Left forelimb (tissue), 1 donor: ENCODE results near the gene DOK3.

Experiments used
- DNase-seq: peaks from one replicate; pipeline ENCODE4 v3.0.0-alpha.2; 2018; ENCODE audit warnings: low spot score

The DOK3 gene

DNA sequence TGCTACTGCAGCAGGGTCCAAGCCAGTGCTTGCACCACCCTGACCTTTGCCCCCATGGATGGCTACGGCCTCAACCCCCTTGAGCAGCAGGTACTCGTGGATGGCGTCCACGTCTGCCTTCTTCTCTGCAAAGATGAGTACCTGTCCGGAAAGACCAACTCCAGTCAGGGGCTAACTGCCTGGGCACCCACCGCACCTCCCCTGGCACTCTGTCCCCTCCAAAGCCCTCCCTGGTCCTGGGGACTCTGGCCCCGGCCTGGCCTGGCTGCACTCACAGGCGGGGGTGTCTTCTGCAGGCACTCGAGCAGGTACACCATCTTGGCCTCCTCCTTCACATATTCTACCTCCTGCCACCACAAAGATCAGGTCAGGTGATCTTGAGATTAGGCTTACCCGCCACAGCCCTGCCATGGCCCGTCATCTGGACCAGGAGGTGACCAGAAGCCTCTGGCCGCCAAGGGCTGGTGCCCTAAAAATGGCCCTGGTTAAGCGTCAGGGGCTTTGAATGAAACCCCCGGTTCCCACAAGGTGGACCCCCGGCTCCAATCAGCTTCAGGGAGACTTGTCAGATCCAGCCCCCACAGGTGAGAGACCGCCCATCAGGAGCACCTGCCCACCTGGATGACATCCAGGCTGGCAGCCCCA, 3.2 kb upstream of the DOK3 start:
- DNase-seq, result no peak

DNA sequence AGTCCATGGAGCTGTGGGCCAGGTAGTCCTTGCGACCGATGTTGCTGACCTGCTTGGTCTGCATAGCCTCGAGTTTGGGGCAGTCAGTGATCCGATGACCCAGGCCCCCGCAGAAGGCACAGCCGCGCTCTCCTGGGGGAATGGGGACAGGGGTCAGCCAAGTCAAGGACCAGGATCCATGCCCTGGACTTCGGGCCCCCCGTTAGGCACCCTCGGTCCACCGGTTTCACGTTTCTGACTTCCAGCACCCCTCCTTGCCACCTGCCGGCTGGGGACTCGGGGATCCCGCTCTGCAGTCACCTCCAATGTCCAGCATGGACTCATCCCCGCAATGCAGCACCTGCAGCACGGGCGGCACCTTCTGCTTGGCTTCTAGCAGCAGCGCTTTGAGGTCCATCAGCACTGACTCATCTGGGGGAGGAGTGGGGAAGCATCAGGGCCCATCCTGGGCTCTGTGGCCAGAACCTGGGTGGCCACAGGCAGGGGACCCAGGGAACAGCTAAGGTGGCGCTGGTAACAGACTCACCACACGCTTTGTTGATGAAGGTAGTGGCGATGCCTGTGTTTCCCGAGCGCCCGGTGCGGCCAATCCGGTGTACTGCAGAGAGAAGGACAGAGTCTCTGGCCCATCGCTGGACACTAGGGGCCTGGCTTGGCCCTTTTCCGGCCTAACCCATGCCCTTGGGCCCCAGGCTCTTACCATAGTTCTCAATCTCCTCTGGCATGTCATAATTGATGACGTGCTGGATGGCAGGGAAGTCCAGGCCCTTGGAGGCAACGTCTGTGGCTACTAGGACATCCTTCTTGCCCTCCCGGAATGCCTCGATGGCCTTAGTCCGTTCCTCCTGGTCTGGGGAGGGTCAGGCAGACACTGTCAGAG, 2.4 kb upstream of the DOK3 start:
- DNase-seq, result no peak

DNA sequence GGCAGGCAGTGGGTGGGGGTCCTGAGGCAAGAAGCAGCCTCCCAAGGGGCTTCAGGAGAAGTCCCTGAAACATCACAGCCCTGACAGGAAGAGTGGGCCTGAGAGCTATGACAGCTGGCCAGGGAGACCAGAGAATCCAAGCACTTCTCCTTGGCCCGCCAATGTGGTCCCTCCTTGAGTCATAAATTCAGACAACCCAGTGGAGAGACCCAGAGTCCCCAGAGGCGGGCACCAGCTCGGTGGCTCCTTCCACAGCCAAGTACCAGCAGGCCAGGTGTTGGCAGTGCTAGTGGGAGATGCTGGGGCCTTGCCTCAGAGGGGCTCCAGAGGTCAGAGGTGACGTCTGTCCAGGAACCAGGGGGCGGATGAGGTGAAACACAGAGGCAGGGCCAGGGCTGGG, 1.6 kb upstream of the DOK3 start:
- no peak for DNase-seq

DNA sequence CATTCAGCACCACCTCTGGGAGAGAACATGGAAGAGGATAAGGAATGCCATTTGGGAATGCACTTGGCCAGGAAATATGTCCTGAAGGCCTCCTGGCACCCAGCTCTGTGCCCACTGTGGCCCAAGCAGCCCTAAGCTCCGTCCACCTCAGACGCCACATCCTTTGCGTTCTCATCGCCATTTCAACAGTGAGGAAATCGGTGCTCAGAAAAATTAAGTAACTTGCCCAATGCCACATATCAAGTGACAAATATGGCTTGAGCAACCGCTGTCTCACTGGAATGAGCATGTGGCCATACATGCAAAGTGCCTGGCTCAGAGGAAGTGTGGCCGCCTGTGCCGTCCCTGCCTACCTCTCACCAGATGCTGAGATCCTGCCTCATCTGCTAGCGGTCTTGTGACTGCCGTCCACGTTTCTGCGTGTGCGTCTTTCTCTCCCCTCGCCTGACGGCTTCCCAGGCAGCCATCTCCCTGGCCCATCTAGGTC, 984 bp upstream of the DOK3 start:
- DNase-seq, result no peak

DNA sequence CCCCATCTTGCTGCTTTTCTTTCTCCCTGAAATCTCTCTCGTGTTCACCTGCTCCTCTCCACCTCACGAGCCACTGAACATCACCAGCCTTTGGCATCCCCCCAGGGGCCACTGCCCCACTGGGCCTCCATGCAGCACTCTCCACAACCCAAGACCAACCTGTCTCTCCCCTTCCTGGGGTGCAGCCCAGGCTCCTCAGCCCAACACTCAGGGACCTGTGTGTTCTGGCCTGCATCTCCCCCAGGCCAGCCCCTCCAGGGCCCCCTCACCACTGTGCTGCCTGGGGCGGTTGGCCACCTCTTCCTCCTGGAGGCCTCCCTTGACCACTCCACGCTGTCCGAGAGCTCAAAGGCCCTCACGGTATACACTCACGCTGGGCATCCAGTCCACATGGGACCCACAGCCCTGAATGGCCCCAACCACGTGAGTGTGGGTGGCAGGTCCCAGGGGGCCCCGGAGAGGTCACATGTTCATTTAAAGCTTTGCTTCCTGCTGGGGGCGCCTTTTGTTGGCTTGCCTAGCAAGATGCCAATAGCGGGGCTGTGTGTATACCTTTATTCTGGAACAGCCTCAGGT, 453 bp upstream of the DOK3 start:
- DNase-seq, result no peak

DNA sequence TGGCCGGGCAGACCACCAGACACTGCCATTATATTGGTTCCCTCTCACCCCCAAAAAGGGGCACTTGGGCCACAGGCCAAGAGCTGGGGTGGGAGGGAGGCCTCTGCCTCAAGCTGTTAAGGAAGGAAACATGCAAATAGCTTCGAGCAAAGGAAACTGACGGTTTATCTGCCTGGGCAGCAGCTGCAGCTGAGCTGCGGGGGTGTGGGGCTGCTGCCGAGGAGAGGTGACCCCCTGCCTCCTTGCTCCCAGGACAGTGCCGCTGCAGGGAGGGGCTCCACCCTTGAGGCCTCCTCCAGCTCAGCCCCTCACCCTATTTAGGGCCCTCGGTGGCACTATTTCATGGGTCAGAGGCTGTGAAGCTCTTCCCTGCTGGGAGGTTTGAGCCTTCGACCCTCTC, 789 bp downstream of the DOK3 start:
- DNase-seq, result no peak

DNA sequence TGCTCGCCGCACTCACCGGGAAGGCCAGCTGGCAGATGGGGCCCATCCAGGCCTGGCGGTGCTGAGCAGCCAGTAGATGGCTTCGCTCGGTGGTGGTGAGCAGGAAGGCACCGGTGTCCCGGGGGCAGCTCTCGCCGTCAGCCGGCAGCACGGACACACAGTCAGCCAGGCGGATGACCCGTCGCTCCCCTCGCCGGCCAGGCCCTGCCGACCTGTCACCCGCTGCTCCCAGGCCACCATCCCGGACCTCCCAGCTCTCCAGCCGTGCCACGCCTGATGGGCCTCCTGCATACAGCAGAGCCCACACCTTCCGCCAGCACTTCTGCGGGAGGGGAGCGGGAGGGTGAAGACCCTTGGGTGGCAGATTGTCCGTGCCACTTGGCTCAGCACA, 1.4 kb downstream of the DOK3 start:
- no peak for DNase-seq

DNA sequence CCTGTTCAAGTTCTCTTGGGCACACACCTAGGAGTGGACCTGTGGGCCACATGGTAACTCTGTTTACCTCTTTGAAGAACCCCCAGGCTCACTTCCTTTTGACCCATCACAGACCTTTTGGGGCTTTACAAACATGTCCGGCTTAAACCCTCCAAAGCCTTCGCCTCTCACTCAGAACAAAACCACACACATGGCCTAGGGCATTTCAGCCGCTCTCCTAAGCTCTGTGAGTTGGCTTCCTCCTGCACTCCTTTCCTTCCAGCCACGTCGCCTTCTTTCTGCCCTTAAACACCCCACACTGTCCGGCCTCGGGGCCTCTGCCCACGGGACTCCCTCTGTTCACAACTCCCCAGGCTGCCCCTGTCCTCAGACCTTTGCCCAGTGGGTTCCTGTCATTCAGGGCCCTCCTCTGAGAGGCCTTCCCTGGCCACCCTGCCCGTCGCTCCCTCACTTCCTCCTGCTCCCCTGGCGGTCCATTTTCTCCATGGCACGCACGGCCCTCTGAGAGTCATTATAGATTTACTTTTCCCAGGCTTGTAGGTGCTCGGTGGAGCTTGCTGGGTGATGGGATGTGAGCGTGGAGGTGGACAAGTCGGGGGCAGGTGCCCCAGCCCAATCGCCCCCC, 1.9 kb downstream of the DOK3 start:
- DNase-seq, result no peak

DNA sequence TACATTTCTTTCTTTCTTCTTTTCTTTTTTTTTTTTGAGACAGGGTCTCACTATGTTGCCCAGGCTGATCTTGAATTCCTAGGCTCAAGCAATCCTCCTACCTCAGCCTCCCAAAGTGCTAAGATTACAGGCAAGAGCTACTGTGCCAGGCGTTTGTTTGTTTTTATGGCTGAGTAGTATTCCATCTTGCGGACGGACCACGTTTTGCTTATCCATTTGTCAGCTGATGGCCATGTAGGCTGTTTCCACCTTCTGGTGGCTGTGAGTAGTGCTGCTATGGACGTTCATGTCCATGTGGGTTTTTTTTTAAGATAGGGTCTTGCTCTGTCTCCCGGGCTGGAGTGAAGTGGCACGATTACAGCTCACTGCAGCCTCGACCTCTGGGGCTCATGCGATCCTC, 2.5 kb downstream of the DOK3 start:
- no peak for DNase-seq

DNA sequence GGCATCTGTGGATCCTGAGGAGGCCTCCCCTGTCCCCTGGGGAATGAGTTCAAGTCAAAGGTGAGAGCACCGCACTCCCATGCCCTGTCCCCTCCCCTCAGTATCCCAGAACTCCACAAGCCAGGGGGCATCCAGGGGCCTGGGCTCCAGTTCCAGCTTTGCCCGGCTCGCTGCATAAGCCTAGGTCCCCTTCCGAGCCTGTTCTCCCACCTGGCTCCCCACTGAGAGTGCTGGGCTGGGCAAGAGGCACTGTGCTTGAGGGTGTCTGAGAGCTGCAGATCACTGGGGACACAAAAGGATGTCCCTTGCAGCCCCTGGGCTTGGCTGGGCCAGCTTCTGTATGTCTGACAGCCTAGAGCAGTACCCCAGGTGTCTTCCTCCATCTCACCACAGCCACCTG, 4.6 kb downstream of the DOK3 start:
- no peak for DNase-seq

DNA sequence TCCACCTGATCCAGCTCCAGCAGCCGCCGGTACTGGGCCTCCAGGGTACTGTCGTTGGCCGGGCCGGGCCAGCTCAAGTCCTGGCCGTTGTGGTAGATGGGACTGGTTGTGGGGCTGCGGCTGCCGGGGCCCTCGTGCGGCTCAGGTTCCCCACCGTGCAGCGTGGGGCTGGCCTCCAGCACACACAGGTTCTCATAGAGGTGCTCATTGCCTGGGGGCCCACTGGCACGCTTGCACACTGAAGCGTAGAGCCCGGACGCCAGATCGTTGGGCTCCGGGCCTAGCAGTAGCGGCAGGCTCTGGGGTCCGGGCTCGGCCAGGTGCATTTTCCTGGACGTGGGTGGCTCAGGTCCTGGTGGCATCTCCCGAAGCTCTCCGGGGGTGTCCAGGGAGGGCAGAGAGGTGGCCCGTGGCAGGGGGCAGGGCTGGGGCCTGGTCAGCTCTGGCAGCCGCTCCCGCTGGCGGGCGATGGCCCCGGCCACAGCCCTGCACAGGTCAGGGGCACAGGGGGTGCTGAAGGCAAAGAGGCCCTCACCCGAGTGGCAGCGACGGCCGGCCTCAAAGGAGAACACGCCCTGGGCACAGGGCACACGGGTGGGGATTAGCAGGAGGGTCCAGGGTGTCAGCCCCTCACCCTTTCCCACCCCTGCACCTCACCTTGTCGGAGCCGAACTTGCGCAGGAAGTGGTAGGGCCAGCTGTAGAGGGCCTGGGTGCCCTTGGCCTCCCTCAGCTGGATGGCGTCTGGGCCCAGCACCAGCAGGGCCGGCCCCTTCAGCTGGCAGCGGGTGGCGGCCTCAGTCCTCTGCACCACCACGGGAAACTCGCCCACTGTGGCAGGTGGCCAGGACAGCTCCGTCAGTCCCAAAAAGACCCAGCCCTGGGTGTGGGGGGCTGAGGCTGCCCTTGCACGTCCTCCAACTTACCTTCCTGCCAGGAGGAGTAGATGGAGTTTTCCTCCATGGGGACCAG, 5.3 kb downstream of the DOK3 start:
- DNase-seq, result no peak

DNA sequence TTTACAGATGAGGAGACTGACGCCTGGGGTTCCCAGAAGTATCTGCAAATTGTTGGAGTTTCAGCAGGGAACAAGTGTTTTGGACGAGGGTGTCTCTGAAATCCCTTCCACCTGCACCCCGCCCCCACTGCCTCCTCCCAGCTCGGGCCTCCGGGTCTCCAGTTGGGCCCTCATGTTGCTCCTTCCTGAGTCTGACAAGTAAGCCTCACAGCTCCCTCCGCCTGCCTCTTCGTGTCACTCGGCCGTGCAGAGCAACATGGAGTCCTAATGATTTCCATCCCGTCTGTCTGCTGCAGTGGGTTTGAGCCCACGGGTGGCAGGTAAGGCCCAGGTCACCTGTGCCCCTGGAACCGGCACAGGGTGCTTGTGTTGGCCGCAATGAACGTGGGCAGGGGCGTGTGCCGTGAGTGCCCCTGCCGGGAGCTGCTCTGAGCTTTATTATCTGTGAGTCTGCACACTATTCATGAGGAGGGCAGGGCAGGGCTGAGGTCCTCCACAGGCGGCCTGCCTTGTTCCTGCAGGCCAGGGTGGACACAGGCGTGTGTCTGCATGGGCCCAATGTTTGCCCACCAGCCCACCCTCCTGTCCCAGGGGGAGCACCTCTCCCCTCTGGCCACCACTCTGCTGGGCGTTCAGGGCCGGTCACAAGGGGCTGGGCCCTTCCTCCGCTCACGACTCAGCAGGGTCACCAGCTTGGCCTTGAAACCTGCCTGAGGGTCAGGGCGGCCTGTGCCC, 6.1 kb downstream of the DOK3 start:
- no peak for DNase-seq

DNA sequence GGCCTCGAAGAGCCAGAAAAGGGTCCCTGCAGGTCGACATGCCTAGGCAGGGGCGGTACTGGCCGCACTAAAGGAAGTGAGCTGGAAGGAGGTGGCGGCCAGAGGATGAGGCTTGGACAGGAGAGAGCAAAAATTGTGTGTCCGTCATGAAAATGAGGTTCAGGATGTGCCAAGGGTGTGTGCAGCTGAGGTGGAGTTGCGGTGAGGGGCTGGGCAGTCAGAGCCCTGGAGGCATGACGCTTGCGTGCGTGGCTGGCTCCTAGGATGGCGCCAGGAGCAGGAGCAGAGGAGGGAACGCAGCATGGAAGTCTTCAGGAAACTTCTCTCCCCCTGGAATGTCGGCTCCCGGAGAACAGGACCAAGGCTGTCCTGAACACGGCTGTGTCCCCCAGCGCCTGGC, 6.7 kb downstream of the DOK3 start:
- no peak for DNase-seq

DNA sequence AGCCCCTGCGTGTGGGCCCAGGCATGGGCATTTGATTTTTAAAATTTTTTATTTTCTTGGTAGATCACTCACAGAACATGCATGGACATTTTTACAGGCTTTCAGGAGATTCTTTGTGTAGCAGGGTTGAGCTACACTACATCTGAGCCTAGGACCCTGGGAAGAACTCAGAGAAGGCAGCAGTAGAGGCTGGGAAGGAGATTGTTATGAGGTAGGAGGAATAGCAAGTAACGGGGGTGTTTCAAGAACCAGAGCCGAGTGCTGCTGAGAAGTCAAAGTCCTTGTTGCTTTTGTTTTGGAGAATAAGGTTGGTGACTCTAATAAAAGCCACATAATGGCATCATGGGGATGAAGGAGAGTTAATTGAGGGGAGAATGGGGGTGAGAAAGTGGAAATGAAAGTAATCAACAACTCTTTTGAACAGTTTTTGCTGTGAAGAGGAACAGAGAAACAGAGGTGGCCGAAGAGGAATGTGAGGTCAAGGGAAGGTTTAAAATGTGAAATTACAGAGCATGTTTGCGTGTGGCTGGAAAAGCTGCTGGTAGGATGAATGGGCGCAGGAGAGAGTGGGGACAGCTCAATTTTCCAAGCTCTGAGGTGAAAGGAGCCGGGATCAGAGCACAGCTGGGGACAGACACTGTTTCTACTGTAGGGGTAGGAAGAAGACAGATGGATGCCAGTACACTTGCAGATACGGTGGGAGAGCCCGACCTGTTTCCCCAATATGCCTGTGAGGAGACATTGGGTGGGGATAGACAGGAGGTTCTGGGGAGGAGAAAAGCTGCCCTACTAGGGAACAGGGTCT, 7.5 kb downstream of the DOK3 start:
- no peak for DNase-seq

DNA sequence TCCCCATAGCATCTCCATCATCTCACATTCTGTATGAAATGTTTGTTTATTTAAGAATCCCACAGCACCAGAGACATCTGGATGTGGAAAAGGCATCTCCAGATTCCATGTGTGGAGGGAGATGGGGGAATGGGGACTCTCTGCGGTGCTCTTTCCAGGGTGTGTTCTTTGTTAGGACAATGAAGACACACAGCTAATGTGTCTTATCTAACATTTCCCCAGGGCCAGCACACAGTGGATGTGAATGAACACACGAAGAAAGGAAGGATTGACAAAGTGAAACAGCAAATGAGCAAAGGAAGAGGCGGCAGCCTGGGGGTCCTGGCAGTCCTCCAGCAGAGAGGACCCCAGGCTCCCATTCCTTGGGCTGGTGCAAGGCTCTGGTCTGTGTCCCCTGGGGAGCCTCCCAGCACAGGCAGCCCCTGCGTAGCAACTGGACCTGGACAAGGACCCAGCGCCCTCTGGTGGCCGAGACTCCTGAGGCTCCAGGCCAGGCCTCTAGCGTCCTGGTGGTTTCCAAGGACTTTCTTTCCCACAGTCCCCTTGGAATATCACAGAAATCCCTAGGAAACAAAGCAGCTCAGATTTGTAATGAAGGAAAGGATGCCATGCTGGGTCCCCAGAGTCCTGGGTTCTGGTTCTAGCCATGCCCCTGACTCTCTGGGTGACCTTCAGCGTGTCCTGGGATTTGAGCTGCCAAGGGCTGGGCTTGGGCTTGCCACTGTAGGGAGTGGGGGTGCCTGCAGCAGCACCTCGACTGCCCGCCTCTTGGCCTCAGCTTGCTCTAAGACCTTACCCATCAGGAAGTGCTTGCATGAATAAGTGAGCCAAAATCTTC, 8.7 kb downstream of the DOK3 start:
- peak; percentile 89 for DNase-seq

DNA sequence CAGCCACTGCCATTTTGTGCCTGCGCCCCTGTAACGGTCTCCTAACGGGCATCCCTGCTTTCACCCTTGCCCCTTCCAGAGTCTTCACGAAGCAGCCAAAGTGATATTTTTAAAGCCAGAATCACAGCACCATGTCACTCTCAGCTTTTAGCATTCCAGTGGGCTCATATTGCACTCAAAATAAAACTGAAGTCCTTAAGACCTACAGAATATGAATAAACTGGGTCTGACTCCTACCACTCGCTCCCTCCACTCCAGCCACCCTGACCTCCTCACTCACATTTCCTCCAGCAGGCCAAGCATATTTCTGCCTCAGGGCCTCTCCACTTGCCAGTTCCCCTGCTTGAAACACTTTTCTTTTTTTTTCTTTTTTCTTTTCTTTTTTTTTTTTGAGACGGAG, 9.8 kb downstream of the DOK3 start:
- DNase-seq, result no peak

DNA sequence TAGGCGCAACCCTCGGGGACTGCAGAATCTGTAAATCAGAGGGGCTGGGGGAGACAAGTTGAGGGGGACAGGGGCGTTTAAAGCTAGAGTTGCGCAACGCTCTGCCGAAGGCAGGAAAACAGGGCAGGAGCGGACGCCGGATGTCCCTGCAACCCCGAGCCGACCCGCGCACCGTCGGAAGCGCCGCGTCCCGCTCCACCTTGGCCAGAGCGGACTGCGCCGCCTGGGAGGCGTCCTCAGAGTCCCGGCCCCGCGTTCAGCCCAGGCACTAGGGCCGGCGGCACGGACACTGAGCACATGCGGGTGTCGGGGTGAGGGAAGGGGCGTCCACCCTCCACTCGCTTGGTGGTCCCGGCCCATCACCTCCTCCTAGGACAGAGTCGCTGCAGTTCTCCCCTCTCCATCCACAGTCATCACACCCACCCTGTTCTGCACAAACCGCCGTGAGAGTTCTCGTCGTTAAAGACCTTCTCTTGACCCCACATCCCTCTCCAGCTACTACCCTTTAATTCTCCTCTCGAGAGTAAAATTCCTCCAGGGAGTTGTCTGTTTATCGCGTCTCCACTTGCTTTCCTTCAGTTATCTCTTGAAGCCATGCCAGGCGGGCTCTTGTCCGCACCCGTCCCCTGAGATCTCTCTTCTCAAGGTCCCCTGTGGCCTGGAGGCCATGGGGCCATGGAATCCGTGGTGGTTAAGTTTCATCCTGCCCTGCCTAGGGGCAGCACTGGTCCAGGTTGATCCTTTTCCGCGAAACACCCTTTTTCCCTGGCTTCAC, 11.4 kb downstream of the DOK3 start:
- DNase-seq, result no peak

DNA sequence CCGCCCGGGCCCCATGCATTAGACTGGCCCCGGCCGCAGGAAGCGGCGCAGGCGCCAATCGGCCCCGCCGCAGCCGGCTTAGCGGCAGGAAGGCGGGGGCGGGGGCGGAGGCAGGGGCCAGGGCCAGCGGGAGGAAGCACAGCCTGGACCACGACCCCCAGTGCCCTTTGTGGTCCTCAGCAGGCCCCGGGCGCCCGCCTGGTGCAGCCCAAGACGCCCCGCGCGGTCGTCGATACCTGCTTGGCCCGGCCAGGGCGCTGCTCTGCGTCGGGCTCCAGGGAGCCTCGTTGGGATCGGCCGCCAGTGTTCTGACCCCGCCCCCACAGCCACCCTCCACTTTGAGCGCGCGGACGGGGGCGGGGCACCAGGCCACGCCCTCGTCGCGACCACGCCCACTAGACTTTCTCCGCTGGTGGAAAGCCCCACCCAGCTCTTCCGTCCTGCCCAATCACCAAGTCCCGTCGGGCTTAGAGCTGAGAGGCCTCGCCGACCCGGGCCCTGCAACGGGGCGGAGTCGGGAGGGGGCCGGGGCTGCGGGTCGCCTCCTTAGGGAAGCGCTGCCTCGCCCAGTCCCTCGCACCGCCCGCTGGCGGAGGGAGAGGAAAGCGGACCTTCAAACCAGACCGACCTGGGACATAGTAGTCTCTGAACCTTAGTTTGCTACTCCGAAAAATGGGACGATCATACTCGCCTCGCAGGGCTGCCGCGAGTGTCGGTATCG, 12.2 kb downstream of the DOK3 start, which contains the start of gene PDLIM7:
PDLIM7 (minus strand) TSS at position 313 of the 721 bp plus-strand sequence. CDS start 1,092 bp downstream, outside the sequence.
- peak; percentile 97 for DNase-seq
